ENCODE results near the gene KL.

- TF ChIP-seq, protein P1, sequence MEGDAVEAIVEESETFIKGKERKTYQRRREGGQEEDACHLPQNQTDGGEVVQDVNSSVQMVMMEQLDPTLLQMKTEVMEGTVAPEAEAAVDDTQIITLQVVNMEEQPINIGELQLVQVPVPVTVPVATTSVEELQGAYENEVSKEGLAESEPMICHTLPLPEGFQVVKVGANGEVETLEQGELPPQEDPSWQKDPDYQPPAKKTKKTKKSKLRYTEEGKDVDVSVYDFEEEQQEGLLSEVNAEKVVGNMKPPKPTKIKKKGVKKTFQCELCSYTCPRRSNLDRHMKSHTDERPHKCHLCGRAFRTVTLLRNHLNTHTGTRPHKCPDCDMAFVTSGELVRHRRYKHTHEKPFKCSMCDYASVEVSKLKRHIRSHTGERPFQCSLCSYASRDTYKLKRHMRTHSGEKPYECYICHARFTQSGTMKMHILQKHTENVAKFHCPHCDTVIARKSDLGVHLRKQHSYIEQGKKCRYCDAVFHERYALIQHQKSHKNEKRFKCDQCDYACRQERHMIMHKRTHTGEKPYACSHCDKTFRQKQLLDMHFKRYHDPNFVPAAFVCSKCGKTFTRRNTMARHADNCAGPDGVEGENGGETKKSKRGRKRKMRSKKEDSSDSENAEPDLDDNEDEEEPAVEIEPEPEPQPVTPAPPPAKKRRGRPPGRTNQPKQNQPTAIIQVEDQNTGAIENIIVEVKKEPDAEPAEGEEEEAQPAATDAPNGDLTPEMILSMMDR (IDR thresholded peaks at IDR 0.05), result no peak
- TF ChIP-seq EZH2 (IDR thresholded peaks at IDR 0.05), result no peak
These were observed 21.4 kb downstream of the KL start for GRCh38 chr13:33037673-33038072.
